Dermis blood vessel endothelial cell (primary cell): ENCODE measurements around the gene ZNF221. TPM values are rescaled to one million over a fixed set of nuclear protein-coding genes. Genes with fewer than 3 reads are reported as not detected.
"Not testable (repeated sequence)": the region's sequence is repeated elsewhere in the genome, so short reads cannot be mapped to it uniquely, and the experiment has no call there.

Experiments used
- DNase-seq: peaks from one replicate; pipeline ENCODE4 v3.0.0; 2010
- total RNA-seq: library from RNA; depleted of rRNA; stranded (reverse); fragments of >200 nt; gene quantifications from 2 replicates; pipeline ENCODE4 v1.2.3, GENCODE V29; 2014

The ZNF221 gene
- total RNA-seq = 4.9 and 6.8 TPM in 2 replicates

GRCh38 chr19:43950834-43951645, at the start of gene ZNF221:
ZNF221 (plus strand) TSS chr19:43951228; CDS start chr19:43962727, 11,499 bp downstream.
- DNase-seq = peak; percentile 96

GRCh38 chr19:43901395-43902390, 49.3 kb upstream of the ZNF221 start:
- DNase-seq = peak; percentile 90

- no peak for DNase-seq
These were observed 48.6 kb upstream of the ZNF221 start for GRCh38 chr19:43902399-43902798.

GRCh38 chr19:43905897-43906296, 45.1 kb upstream of the ZNF221 start:
- DNase-seq = no peak

GRCh38 chr19:43906774-43907173, 44.3 kb upstream of the ZNF221 start:
- DNase-seq = no peak

GRCh38 chr19:43908659-43909058, 42.4 kb upstream of the ZNF221 start:
- no peak for DNase-seq

GRCh38 chr19:43910884-43911283, 40.1 kb upstream of the ZNF221 start:
- no peak for DNase-seq

- no peak for DNase-seq
These were observed 37.6 kb upstream of the ZNF221 start for GRCh38 chr19:43913383-43913782.

GRCh38 chr19:43914051-43914450, 37.0 kb upstream of the ZNF221 start:
- DNase-seq = no peak

- no peak for DNase-seq
These were observed 27.2 kb upstream of the ZNF221 start for GRCh38 chr19:43923875-43924274.

- DNase-seq = no peak
These were observed 22.2 kb upstream of the ZNF221 start for GRCh38 chr19:43928820-43929219.

GRCh38 chr19:43934055-43934984, 16.7 kb upstream of the ZNF221 start:
- DNase-seq = peak; percentile 17

- peak; percentile 91 for DNase-seq
These were observed 15.9 kb upstream of the ZNF221 start, which contains the start of gene ZNF45 for GRCh38 chr19:43934985-43935708. ZNF45 (minus strand) TSS chr19:43935282; CDS start chr19:43922185, 13,097 bp downstream.

- no peak for DNase-seq
These were observed 14.8 kb upstream of the ZNF221 start for GRCh38 chr19:43936188-43936587.

- DNase-seq = no peak
These were observed 11.3 kb upstream of the ZNF221 start for GRCh38 chr19:43939557-43940260.

- no peak for DNase-seq
These were observed 10.3 kb upstream of the ZNF221 start for GRCh38 chr19:43940719-43941118.

GRCh38 chr19:43941209-43941608, 9.8 kb upstream of the ZNF221 start:
- no peak for DNase-seq

- DNase-seq = not testable (repeated sequence)
These were observed 3.6 kb upstream of the ZNF221 start for GRCh38 chr19:43947412-43947811.

- DNase-seq = not testable (repeated sequence)
These were observed 1.2 kb upstream of the ZNF221 start for GRCh38 chr19:43949803-43950202.

- no peak for DNase-seq
These were observed 5.8 kb downstream of the ZNF221 start for GRCh38 chr19:43956827-43957226.

- DNase-seq = no peak
These were observed 6.9 kb downstream of the ZNF221 start for GRCh38 chr19:43957891-43958290.
